HG03565 (cell line): Measurements from ENCODE around the gene THSD4.

Experiments used
- ATAC-seq: cut with Tn5 transposase; IDR thresholded peaks from one replicate; pipeline ENCODE4 v1.9.1; 2021; ENCODE audit warnings: mild to moderate bottlenecking, moderate library complexity; ENCODE audit not compliant: unreplicated experiment

Gene THSD4

DNA sequence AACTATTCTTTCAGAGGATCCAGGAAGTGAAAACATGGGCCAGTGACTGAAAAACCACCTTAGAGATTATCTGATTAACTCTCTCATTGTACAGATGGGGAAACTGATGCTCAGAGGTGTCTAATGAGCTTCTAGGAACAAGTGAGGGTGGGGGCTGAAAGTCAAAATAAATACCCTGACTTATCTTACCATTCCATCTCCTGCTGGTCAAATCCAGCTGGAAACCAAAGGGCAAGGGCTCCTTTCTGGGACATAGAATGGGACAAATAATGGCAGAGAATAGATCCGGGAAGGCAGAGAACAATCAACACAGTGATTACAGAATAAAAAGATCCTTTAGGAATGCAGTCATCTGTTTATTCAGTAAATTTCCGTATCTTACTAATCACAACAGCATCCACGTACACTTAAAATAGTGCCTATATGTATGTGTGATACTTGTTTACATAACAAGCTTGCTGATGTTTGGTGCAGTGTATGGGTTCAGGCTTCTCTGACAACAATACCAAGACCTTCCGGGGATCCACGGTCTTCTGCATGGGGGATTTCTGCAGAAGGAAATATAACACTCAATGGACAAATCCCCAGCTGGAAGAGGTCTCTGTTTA, 173.2 kb downstream of the THSD4 start:
- ATAC-seq = no peak

GRCh38 chr15:71290002-71290401, 174.7 kb downstream of the THSD4 start:
- ATAC-seq = no peak

DNA sequence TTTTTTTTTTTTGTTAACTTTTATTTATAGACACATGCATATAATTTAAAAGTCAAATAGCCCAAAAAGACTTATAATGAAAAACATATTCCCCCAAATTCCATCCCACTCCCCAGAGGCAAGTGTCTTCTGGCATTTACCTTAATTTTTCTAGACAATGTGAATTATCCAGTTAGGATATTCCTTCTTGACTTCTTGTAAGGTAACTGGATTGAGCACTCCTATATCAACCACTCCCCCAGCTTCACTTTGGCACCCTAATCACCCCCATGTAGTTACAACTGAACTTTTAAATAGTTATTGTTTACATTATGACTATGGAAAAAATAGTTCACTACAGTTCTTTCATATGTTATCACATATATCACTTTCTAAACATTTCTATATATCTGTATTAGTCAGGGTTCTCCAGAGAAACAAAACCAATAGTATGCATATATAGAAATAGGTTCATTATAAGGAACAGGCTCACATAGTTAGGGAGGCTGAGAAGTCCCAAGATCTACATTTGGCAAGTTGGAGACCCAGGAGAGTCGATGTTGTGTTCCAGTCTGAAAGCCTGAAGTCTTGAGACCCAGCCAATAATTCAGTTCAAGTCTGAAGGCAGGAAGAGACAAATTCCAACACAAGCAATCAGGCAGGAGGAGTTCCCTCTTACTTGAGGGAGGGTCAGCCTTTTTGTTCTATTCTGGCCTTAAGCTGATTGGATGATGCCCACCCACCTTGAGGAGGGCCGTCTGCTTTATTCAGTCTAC, 175.8 kb downstream of the THSD4 start:
- ATAC-seq = no peak

- no peak for ATAC-seq
Measured at GRCh38 chr15:71291723-71292122, 176.5 kb downstream of the THSD4 start.

GRCh38 chr15:71293723-71294122, 178.5 kb downstream of the THSD4 start:
- no peak for ATAC-seq

DNA sequence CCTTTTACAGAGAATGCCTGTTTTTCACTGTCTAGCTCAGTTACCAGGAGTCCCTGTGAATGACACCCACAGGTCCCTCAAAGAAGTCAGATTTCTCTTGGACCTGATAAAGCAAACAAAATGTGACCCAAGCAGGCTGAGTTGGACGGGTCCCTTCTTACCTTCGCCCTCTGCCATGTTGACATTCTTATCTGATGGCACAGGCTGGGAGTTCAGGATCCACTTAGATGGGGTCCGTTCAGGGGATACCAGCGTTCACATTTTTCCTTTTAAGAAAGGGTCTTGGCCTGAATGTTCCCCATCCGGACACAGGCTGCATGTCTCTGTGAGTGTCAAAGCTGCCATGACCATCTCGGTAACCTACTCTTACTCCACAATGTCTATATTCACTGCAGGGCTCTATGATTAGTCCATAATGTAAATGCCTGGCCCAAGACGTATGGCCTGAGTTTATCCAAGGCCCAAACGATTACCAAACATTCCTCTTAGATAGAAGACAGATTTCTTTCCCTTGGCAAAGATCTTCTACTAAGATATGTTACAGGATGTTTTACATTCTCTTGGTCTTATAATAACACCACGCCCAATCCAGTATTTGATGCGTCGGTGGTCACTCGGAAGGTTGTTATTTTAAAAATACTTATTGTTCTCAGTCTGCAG, 179.1 kb downstream of the THSD4 start:
- no peak for ATAC-seq

DNA sequence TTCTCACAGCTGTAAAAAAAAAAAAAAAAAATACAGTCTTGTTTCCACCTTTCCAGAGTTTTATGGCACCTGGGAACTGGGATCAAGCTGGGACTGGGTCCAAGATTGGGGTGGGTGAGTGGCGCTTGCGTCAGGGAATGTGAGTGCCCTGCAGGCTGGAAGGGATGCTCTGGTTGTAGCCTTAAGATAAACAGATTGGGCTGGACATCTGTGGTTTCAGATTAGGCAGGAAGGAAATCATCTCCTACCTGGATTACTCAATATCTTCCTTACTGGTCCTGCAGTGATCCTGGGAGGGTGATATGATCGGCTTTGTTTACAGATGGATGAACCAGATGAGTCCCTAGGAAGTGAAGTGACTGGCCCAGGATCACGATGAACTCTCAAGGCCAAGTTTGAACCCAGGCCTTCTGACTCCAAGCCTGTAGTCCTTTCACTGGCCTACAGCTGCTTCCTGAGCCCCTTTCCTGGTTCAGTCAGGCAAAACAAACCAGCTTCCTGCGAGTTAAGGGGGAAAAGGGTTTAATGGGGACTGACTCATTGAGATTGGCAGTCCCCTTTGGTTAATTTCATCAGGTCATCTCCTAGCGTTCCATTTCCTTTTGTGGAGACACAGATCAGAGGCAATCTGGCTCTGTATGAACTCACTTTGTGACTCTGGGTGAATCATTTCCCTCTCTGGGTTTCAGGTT, 179.8 kb downstream of the THSD4 start:
- ATAC-seq = no peak

- ATAC-seq = no peak
Measured at GRCh38 chr15:71295603-71296314, 180.5 kb downstream of the THSD4 start.

GRCh38 chr15:71296315-71296679, 181.0 kb downstream of the THSD4 start:
- ATAC-seq = no peak

DNA sequence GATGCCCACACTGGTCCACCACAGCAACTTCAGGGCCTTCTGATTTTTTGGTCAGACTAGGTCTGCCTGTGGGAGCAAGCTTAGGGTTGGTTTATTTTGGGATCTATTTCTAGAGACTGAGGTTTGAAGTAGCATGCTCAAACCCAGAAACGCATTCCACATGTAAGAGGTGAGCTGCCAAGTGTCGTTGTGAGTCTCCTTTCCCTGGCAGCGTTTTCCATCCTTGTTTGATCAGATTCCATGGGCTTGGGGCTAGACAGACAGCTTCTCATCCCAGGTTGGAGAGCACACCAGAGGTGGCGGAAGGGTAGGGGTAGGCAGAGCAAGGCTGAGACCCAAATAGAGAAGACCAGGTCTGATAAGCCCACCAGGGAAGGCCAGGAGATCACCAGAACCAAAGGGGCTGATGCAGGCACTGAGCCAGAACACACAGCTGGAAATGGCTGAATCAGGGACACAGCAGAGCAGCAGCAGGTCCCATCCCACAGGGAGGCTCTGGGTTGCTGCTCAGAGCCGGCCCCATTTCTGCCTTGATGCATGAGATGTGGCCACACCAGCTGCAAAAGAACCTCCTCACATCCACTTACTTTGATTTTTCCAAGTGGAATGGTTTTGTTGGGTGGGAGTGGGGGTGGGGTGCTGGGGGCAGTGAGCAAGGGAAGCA, 186.8 kb downstream of the THSD4 start:
- no peak for ATAC-seq

GRCh38 chr15:71302861-71303410, 187.7 kb downstream of the THSD4 start:
- no peak for ATAC-seq

- ATAC-seq = no peak
Measured at GRCh38 chr15:71303977-71304376, 188.7 kb downstream of the THSD4 start.

- no peak for ATAC-seq
Measured at GRCh38 chr15:71304681-71305080, 189.4 kb downstream of the THSD4 start.

DNA sequence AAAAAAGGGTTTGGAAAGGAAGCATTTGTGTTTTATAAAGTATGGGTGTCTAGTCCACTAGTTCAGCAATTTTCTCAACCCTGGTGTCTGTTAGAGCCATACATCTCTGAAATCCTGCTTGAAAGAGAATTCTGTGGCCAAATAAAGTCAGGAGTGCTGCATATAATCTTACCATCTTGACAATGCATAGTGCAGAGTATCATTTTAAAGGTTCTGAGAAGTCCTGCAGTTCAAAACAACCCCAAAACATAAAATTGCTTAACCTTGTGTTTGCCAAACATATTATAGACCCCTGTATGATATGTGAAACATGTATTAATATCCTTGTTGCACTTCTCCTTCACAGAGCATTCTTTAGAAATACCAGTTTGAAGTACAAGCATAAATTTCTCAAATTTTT, 191.3 kb downstream of the THSD4 start:
- no peak for ATAC-seq

GRCh38 chr15:71312194-71312708, 197.0 kb downstream of the THSD4 start:
- no peak for ATAC-seq

- no peak for ATAC-seq
Measured at GRCh38 chr15:71312731-71313460, 197.6 kb downstream of the THSD4 start.

DNA sequence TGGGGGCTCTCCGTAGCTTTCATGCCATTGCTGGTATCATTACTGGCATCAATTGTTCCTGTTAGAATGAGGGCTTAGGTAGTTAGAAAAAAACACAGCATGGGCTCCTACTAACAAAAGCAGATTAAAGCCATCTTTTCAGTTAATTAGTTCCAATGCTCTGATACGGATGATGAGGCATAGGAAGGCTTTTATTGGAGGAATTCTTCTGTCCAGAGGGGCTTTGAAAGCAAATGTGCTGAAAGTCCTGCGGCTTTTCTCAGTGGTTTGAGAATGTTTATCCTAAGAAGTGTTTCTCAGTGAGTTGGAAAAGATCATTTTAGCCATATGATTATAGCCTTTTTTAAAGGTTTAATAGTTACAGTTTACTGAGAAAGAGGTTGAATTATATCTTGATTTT, 198.5 kb downstream of the THSD4 start:
- ATAC-seq = no peak

DNA sequence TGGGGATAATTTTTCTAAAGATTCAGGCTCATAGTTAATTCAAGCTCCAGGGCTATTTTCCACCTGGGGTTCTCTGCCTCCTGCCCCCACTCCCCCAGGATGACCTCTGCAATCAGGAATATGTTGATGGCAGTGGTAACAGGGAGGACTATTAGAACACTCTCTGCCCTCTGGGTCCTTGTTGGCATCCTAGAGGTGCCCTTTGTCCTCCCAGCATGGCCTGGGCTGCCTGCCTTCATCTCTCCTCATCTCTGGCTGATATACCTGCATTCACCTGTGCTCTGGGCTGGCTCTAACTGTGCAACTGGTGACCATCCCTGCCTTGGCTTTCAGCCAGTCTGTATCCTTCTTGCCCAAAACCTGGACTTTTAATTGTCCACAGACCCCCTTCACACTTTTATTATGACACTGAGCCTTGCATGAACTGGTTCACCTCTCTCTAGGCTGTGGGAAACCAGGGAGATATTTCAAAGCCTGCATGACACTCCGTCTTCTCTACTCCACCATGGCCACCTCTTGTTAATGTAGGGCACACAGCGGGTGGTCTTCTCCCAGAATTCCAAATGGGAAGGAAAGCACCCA, 199.8 kb downstream of the THSD4 start:
- no peak for ATAC-seq

- ATAC-seq = no peak
Measured at GRCh38 chr15:71316911-71317310, 201.6 kb downstream of the THSD4 start.
